ENCODE results near the gene RHBDL2.

The RHBDL2 gene

DNA sequence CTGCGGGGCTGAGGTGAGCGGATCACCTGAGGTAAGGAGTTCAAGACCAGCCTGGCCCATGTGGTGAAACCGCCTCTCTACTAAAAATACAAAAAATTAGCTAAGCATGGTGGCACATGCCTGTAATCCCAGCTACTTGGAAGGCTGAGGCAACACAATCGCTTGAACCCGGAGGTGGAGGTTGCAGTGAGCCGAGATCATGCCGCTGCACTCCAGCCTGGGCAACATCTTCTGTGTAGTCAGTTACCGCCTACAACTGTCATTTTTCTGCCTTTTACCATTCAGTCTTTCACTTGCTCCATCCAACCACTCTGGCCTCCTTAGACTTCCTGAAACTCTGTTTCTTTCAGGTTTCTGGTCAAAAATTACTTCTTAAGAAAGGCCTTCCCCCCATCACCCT is 70.6 kb downstream of the RHBDL2 start:
- TF ChIP-seq, protein P1, sequence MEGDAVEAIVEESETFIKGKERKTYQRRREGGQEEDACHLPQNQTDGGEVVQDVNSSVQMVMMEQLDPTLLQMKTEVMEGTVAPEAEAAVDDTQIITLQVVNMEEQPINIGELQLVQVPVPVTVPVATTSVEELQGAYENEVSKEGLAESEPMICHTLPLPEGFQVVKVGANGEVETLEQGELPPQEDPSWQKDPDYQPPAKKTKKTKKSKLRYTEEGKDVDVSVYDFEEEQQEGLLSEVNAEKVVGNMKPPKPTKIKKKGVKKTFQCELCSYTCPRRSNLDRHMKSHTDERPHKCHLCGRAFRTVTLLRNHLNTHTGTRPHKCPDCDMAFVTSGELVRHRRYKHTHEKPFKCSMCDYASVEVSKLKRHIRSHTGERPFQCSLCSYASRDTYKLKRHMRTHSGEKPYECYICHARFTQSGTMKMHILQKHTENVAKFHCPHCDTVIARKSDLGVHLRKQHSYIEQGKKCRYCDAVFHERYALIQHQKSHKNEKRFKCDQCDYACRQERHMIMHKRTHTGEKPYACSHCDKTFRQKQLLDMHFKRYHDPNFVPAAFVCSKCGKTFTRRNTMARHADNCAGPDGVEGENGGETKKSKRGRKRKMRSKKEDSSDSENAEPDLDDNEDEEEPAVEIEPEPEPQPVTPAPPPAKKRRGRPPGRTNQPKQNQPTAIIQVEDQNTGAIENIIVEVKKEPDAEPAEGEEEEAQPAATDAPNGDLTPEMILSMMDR (IDR thresholded peaks at IDR 0.05): no peak
- H3K9me3 ChIP-seq (ENCODE audit: control insufficient read depth, low read length): no peaks in the 10 kb centered on the region
- H3K4me1 ChIP-seq: no peaks in the 10 kb centered on the region
- H3K4me3 ChIP-seq (ENCODE audit: low read depth, low read length): no peak overlapping the region
- H3K79me2 ChIP-seq: no peaks in the 10 kb centered on the region
- no peak overlapping the region for H3K27ac ChIP-seq
- H3K4me2 ChIP-seq (ENCODE audit: low read length): no peak overlapping the region
- H2AFZ ChIP-seq: no peak overlapping the region
- no peaks in the 10 kb centered on the region for H3K27me3 ChIP-seq (ENCODE audit: control insufficient read depth, insufficient read depth, low read length)
- no peaks in the 10 kb centered on the region for H3K36me3 ChIP-seq (ENCODE audit: control insufficient read depth, insufficient read depth, low read length)
- H3K9ac ChIP-seq: no peak overlapping the region

DNA sequence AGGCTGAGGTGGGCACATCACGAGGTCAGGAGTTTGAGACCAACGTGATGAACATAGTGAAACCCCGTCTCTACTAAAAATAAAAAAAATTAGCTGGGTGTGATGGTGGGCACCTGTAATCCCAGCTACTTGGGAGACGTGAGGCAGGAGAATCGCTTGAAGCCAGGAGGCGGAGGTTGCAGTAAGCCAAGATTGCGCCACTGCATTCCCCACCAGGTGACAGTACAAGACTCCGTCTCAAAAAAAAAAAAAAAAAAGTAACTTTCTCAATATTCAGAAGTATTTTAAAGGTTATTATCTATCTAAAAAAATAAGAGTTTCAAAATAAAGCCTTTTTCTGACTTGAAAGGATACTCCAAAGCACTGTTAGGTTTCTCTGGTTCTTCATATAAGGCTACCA is 74.4 kb downstream of the RHBDL2 start:
- Histone ChIP-seq H3K4me2 (ENCODE audit: low read length) (no peak overlapping the region), H3K79me2 (no peaks in the 10 kb centered on the region), H3K4me1 (no peaks in the 10 kb centered on the region), H3K4me3 (ENCODE audit: low read depth, low read length) (no peak overlapping the region), H2AFZ (no peak overlapping the region), H3K9me3 (ENCODE audit: control insufficient read depth, low read length) (no peaks in the 10 kb centered on the region), H3K27ac (no peak overlapping the region), H3K27me3 (ENCODE audit: control insufficient read depth, insufficient read depth, low read length) (no peaks in the 10 kb centered on the region), H3K9ac (no peak overlapping the region), H3K36me3 (ENCODE audit: control insufficient read depth, insufficient read depth, low read length) (no peaks in the 10 kb centered on the region)
- TF ChIP-seq, protein P1 (IDR thresholded peaks at IDR 0.05): no peak

DNA sequence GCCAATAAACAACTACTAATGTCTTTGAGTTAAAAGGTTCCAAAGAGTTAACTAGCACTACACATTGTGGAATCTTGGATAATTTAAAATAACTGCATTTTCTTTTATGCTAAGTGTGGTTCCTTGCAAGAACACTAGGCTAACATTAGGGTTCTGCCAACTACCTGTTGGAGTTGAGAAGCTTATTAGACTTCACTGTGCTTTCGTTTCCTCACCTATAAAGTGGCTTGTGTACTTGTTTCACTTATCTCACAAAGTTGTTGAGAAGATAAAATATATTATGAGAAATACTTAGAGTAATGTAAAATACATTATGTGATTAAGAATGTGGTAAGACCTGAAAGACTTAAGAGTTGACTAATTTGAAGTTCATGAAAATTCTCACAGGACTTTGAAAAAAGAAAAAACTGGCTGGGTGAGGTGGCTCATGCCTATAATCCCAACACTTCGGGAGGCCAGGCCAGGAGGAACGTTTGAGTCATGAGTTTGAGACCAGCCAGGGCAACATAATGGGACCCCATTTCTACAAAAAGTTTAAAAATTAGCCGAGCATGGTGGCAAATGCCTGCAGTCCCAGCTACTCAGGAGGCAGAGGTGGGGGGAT is 76.4 kb downstream of the RHBDL2 start:
- Histone ChIP-seq H2AFZ (no peak overlapping the region), H3K9me3 (ENCODE audit: control insufficient read depth, low read length) (no peaks in the 10 kb centered on the region), H3K4me2 (ENCODE audit: low read length) (no peak overlapping the region), H3K4me1 (no peaks in the 10 kb centered on the region), H3K27ac (no peak overlapping the region), H3K36me3 (ENCODE audit: control insufficient read depth, insufficient read depth, low read length) (no peaks in the 10 kb centered on the region), H3K9ac (no peak overlapping the region), H3K79me2 (no peaks in the 10 kb centered on the region), H3K27me3 (ENCODE audit: control insufficient read depth, insufficient read depth, low read length) (no peaks in the 10 kb centered on the region), H3K4me3 (ENCODE audit: low read depth, low read length) (no peak overlapping the region)
- TF ChIP-seq, protein P1 (IDR thresholded peaks at IDR 0.05): no peak

DNA sequence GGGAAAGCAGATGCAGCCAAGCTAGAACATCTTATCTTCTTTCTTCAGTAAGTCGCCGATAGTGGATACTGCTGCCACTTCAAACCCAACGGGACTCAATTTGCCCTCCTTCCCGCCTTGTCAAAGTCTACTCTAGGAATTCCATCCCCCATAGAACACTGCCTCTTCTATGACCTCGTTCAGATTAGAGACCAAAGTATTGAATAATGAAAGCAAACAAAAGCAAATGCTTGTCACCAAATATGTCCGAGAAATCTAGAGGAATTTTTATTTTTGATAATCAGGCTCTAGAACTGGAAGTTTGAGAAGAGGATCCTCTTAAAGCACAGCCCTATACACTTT is 81.2 kb downstream of the RHBDL2 start:
- TF ChIP-seq, protein P1 (IDR thresholded peaks at IDR 0.05): no peak
- Histone ChIP-seq H3K4me3 (ENCODE audit: low read depth, low read length) (peak overlapping the region; percentile 82), H3K27me3 (ENCODE audit: control insufficient read depth, insufficient read depth, low read length) (no peaks in the 10 kb centered on the region), H3K4me2 (ENCODE audit: low read length) (peak overlapping the region; percentile 82), H2AFZ (peak overlapping the region; percentile 92), H3K9ac (no peak overlapping the region), H3K36me3 (ENCODE audit: control insufficient read depth, insufficient read depth, low read length) (no peaks in the 10 kb centered on the region), H3K79me2 (peaks cover 3% of the 10 kb centered on the region), H3K27ac (no peak overlapping the region), H3K9me3 (ENCODE audit: control insufficient read depth, low read length) (no peaks in the 10 kb centered on the region), H3K4me1 (no peaks in the 10 kb centered on the region)
